ENCODE results near the gene DNAH8. TPM values are rescaled to one million over a fixed set of nuclear protein-coding genes. Genes with fewer than 3 reads are reported as not detected.

The DNAH8 gene
- total RNA-seq, 1 experiment from 2014 or later = not detected

GRCh38 chr6:38938741-38939140 is 223.6 kb downstream of the DNAH8 start:
- no peak overlapping the region for H3K4me2 ChIP-seq (ENCODE audit: low read length)
- intact Hi-C loops (cut with micrococcal nuclease) = no loop called here
- H3K36me3 ChIP-seq (ENCODE audit: control insufficient read depth in 1 of 2, insufficient read depth in 2 of 2, low read length in 2 of 2) = no peaks in the 10 kb centered on the region
- ChIA-PET RAD21 (ENCODE audit: low non-redundant PET in 1 of 2, low total read pairs in 2 of 2, uncharacterized antibody in 2 of 2, unreplicated experiment in 2 of 2) (no interaction called here), CTCF (no interaction called here), POLR2A (no interaction called here)
- H3K9me2 ChIP-seq (ENCODE audit: insufficient read depth) = no peaks in the 10 kb centered on the region
- no peaks in the 10 kb centered on the region for H3K4me1 ChIP-seq (ENCODE audit: control insufficient read depth in 1 of 2, insufficient read depth in 2 of 2, low read length in 2 of 2)
- BruUV-seq (replicated peaks) = no TSS peak
- no peak overlapping the region for H3K9ac ChIP-seq (ENCODE audit: low read length)
- ATAC-seq (no peak), DNase-seq (ENCODE audit: low read depth, low spot score) (no peak)
- H3K9me3 ChIP-seq (ENCODE audit: control insufficient read depth in 1 of 2, insufficient read depth in 1 of 2, low read depth in 1 of 2, low read length in 2 of 2) = no peaks in the 10 kb centered on the region
- no peak overlapping the region for H2AFZ ChIP-seq (ENCODE audit: low read depth, low read length, poor library complexity, severe bottlenecking)
- peaks cover 37% of the 10 kb centered on the region for H3K27me3 ChIP-seq (ENCODE audit: insufficient read depth, low read length)
- no peaks in the 10 kb centered on the region for H3K79me2 ChIP-seq (ENCODE audit: insufficient read depth, low read length)
- no peak overlapping the region for H3K27ac ChIP-seq (ENCODE audit: low read depth, low read length)
- H4K20me1 ChIP-seq (ENCODE audit: insufficient read depth) = no peaks in the 10 kb centered on the region
- no peak for TF ChIP-seq CTCF (IDR thresholded peaks at IDR 0.05 in 2 of 3, conservative IDR thresholded peaks at IDR 0.05 in 1 of 3; ENCODE audit: borderline replicate concordance in 1 of 3, insufficient read depth in 1 of 3, low read depth in 2 of 3, low read length in 2 of 3)
- no peak for TF ChIP-seq POLR2AphosphoS5 (IDR thresholded peaks at IDR 0.05; ENCODE audit: low read depth, low read length)
- no peak for TF ChIP-seq ZNF274 (IDR thresholded peaks at IDR 0.05; ENCODE audit: low read depth, low read length)
- TF ChIP-seq SRF (IDR thresholded peaks at IDR 0.05; ENCODE audit: low read depth) = no peak
- TF ChIP-seq SIN3A (IDR thresholded peaks at IDR 0.05; ENCODE audit: low read depth) = no peak
- no peak for TF ChIP-seq ZBTB33 (IDR thresholded peaks at IDR 0.05; ENCODE audit: extremely low read depth, insufficient replicate concordance, low read length)
- TF ChIP-seq ELF1 (IDR thresholded peaks at IDR 0.05; ENCODE audit: borderline replicate concordance, low read depth) = no peak
- TF ChIP-seq CBX3 (IDR thresholded peaks at IDR 0.05; ENCODE audit: low read depth) = no peak
- no peak for TF ChIP-seq RAD21 (IDR thresholded peaks at IDR 0.05; ENCODE audit: low read depth)
- TF ChIP-seq JUND (IDR thresholded peaks at IDR 0.05) = no peak
- TF ChIP-seq SP1 (IDR thresholded peaks at IDR 0.05; ENCODE audit: low read depth) = no peak
- no peak for TF ChIP-seq YY1 (IDR thresholded peaks at IDR 0.05; ENCODE audit: extremely low read depth, insufficient replicate concordance, low read depth, low read length)
- no peak for TF ChIP-seq CEBPB (IDR thresholded peaks at IDR 0.05; ENCODE audit: low read depth)
- no peak for TF ChIP-seq EZH2 (IDR thresholded peaks at IDR 0.05)
- TF ChIP-seq, protein P1, sequence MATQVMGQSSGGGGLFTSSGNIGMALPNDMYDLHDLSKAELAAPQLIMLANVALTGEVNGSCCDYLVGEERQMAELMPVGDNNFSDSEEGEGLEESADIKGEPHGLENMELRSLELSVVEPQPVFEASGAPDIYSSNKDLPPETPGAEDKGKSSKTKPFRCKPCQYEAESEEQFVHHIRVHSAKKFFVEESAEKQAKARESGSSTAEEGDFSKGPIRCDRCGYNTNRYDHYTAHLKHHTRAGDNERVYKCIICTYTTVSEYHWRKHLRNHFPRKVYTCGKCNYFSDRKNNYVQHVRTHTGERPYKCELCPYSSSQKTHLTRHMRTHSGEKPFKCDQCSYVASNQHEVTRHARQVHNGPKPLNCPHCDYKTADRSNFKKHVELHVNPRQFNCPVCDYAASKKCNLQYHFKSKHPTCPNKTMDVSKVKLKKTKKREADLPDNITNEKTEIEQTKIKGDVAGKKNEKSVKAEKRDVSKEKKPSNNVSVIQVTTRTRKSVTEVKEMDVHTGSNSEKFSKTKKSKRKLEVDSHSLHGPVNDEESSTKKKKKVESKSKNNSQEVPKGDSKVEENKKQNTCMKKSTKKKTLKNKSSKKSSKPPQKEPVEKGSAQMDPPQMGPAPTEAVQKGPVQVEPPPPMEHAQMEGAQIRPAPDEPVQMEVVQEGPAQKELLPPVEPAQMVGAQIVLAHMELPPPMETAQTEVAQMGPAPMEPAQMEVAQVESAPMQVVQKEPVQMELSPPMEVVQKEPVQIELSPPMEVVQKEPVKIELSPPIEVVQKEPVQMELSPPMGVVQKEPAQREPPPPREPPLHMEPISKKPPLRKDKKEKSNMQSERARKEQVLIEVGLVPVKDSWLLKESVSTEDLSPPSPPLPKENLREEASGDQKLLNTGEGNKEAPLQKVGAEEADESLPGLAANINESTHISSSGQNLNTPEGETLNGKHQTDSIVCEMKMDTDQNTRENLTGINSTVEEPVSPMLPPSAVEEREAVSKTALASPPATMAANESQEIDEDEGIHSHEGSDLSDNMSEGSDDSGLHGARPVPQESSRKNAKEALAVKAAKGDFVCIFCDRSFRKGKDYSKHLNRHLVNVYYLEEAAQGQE (IDR thresholded peaks at IDR 0.05; ENCODE audit: low read depth) = no peak
- TF ChIP-seq EGR1 (IDR thresholded peaks at IDR 0.05; ENCODE audit: low read depth) = no peak
- H3K4me3 ChIP-seq (replicated peaks in 1 of 2; ENCODE audit: low read depth in 1 of 2, low read length in 2 of 2) = no peak overlapping the region
